ENCODE data around the gene RAC3.

Gene RAC3

GRCh38 chr17:82076018-82076784, 44.7 kb downstream of the RAC3 start:
- DNase-seq (ENCODE audit: low read depth) = no peak

- no peak for DNase-seq (ENCODE audit: low read depth)
Measured at GRCh38 chr17:82076785-82077591, 45.5 kb downstream of the RAC3 start.

GRCh38 chr17:82077617-82078358, 46.3 kb downstream of the RAC3 start:
- DNase-seq (ENCODE audit: low read depth) = no peak

DNA sequence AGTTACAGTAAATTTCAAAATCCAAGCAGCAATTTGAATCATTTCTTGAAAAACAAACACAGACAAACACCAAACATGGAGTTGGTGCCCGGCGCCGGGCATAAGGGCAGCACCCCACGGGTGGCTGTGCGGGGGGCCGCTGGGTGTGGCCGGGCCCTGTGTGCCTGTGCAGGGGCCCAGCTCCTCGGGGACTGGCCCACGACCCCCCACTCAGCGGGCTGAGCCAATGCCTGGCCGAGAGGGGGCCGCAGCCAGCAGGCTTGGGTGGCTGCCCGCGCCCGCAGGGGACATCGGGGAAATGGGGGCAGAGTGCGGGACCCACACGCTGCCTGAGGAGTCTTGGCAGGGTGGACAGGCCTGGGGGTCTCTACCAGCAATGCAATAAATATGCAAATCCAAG, 47.0 kb downstream of the RAC3 start:
- no peak for DNase-seq (ENCODE audit: low read depth)

GRCh38 chr17:82079001-82079677, 47.7 kb downstream of the RAC3 start:
- DNase-seq (ENCODE audit: low read depth) = no peak

GRCh38 chr17:82080048-82080788, 48.7 kb downstream of the RAC3 start:
- DNase-seq (ENCODE audit: low read depth) = no peak

DNA sequence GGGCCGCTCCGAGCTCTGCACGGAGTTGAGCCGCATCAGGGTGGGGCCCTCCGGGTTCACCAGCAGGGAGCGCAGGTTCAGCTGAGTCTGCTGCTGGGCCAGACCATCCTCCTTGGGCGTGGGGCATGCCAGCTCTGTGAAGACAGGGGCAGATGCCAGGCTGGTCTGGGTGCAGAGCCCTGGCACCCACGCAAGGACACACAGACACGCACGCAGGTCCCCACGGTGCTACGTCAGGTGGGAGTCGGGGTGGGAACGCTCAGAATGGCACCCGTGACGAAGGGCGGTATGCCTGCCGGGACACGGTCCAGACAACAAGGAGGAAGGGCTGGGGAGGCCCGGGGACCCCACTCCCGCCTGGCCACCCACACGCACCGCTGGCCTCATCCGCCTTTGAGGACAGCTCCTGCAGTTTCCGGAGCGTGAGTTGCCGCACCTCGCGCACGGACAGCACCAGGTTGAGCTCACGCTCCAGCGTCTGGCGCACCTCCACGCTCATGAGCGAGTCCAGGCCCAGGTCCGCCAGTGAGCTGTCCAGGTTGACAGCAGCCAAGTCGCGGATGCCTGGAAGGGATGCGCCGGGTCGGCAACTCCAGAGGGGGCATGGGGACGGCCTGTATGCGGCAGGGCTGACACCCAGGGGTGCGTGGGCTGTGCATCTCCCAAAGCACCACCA, 49.4 kb downstream of the RAC3 start:
- no peak for DNase-seq (ENCODE audit: low read depth)

GRCh38 chr17:82081546-82081945, 50.1 kb downstream of the RAC3 start:
- DNase-seq (ENCODE audit: low read depth) = no peak

DNA sequence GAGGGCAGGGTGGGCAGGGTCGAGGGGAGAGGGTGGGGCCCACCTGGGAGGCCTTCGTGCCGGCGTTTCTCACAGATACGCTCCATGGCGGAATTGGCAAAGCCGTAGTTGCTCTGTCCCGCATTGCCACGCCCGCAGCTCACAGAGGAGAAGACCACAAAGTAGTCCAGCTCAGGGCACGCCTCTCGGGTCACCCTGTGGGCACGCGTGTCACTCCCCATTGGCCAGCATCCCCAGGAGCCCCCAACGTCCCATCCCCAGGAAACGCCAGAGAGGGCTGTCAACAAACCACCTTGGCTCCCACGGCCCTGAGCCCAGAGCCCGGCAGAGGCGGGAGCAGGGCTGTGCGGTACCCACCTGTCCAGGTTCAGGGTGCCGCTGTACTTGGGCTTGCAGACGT, 50.5 kb downstream of the RAC3 start:
- no peak for DNase-seq (ENCODE audit: low read depth)

- no peak for DNase-seq (ENCODE audit: low read depth)
Measured at GRCh38 chr17:82082456-82082855, 51.0 kb downstream of the RAC3 start.

- no peak for DNase-seq (ENCODE audit: low read depth)
Measured at GRCh38 chr17:82083009-82083408, 51.5 kb downstream of the RAC3 start.

Measured in HS-5 (cell line).